GM18907 (cell line): ENCODE data around the gene NAA38.
"Not testable (repeated sequence)": the region's sequence is repeated elsewhere in the genome, so short reads cannot be mapped to it uniquely, and the experiment has no call there.

Experiments
- ATAC-seq: cut with Tn5 transposase; IDR thresholded peaks from one replicate; pipeline ENCODE4 v1.9.1; 2021; ENCODE audit warnings: mild to moderate bottlenecking, moderate library complexity; ENCODE audit not compliant: unreplicated experiment

Gene NAA38

GRCh38 chr17:7825206-7825990 is 32.0 kb downstream of the NAA38 start:
- no peak for ATAC-seq

- ATAC-seq = no peak
These were observed 33.1 kb downstream of the NAA38 start for GRCh38 chr17:7824021-7824924.

GRCh38 chr17:7823581-7824001 is 33.8 kb downstream of the NAA38 start:
- ATAC-seq = no peak

- no peak for ATAC-seq
These were observed 35.2 kb downstream of the NAA38 start for GRCh38 chr17:7822126-7822525.

- ATAC-seq = no peak
These were observed 37.1 kb downstream of the NAA38 start for GRCh38 chr17:7820231-7820630.

- ATAC-seq = no peak
These were observed 38.4 kb downstream of the NAA38 start for GRCh38 chr17:7818746-7819645.

GRCh38 chr17:7818026-7818425 is 39.3 kb downstream of the NAA38 start:
- ATAC-seq = no peak

GRCh38 chr17:7817643-7817964 is 39.8 kb downstream of the NAA38 start:
- ATAC-seq = no peak

- no peak for ATAC-seq
These were observed 40.3 kb downstream of the NAA38 start for GRCh38 chr17:7816926-7817642.

GRCh38 chr17:7814969-7815368 is 42.4 kb downstream of the NAA38 start:
- ATAC-seq = no peak

- no peak for ATAC-seq
These were observed 46.1 kb downstream of the NAA38 start for GRCh38 chr17:7811251-7811650.

GRCh38 chr17:7809791-7810343 is 47.5 kb downstream of the NAA38 start:
- not testable (repeated sequence) for ATAC-seq

- ATAC-seq = no peak
These were observed 48.1 kb downstream of the NAA38 start for GRCh38 chr17:7809086-7809790.

GRCh38 chr17:7807206-7807605 is 50.2 kb downstream of the NAA38 start:
- no peak for ATAC-seq
